ENCODE measurements around the gene TP53TG5.
"Not testable (repeated sequence)": the region's sequence is repeated elsewhere in the genome, so short reads cannot be mapped to it uniquely, and the experiment has no call there.

Gene TP53TG5

GRCh38 chr20:45366192-45366591 is 11.9 kb downstream of the TP53TG5 start:
- DNase-seq (ENCODE audit: low spot score), result no peak

- no peak for DNase-seq (ENCODE audit: low spot score)
These were observed 12.6 kb downstream of the TP53TG5 start for GRCh38 chr20:45365444-45365970.

GRCh38 chr20:45363611-45364492 is 14.3 kb downstream of the TP53TG5 start:
- DNase-seq (ENCODE audit: low spot score), result no peak

GRCh38 chr20:45362804-45363610 is 15.1 kb downstream of the TP53TG5 start, which contains the start of gene SYS1:
TSS of gene SYS1 (plus strand) at chr20:45363156. CDS start at chr20:45363532, 376 bp downstream.
- DNase-seq (ENCODE audit: low spot score), result peak; percentile 99

GRCh38 chr20:45361793-45362192 is 16.3 kb downstream of the TP53TG5 start:
- no peak for DNase-seq (ENCODE audit: low spot score)

GRCh38 chr20:45359406-45360148 is 18.5 kb downstream of the TP53TG5 start:
- DNase-seq (ENCODE audit: low spot score), result no peak

GRCh38 chr20:45359069-45359405 is 19.1 kb downstream of the TP53TG5 start:
- DNase-seq (ENCODE audit: low spot score), result no peak

- no peak for DNase-seq (ENCODE audit: low spot score)
These were observed 19.6 kb downstream of the TP53TG5 start for GRCh38 chr20:45358282-45359068.

- DNase-seq (ENCODE audit: low spot score), result peak; percentile 24
These were observed 22.7 kb downstream of the TP53TG5 start for GRCh38 chr20:45355209-45356084.

- DNase-seq (ENCODE audit: low spot score), result no peak
These were observed 23.5 kb downstream of the TP53TG5 start for GRCh38 chr20:45354423-45355208.

GRCh38 chr20:45353746-45354145 is 24.4 kb downstream of the TP53TG5 start:
- DNase-seq (ENCODE audit: low spot score), result no peak

- DNase-seq (ENCODE audit: low spot score), result no peak
These were observed 25.4 kb downstream of the TP53TG5 start for GRCh38 chr20:45352729-45353128.

- not testable (repeated sequence) for DNase-seq (ENCODE audit: low spot score)
These were observed 27.3 kb downstream of the TP53TG5 start for GRCh38 chr20:45350795-45351194.

GRCh38 chr20:45350217-45350616 is 27.9 kb downstream of the TP53TG5 start:
- DNase-seq (ENCODE audit: low spot score), result no peak

GRCh38 chr20:45347936-45348778 is 30.0 kb downstream of the TP53TG5 start, which contains the start of gene SDC4:
TSS of gene SDC4 (minus strand) at chr20:45348424. CDS start at chr20:45348384, 40 bp downstream.
- DNase-seq (ENCODE audit: low spot score), result peak; percentile 62

- DNase-seq (ENCODE audit: low spot score), result no peak
These were observed 30.7 kb downstream of the TP53TG5 start for GRCh38 chr20:45347297-45347935.

- no peak for DNase-seq (ENCODE audit: low spot score)
These were observed 31.3 kb downstream of the TP53TG5 start for GRCh38 chr20:45346851-45347250.

GRCh38 chr20:45346291-45346718 is 31.8 kb downstream of the TP53TG5 start:
- DNase-seq (ENCODE audit: low spot score), result no peak
